GM10266 (cell line): ENCODE data around the gene ATP5IF1.

Experiments
- DNase-seq: peaks from one replicate; pipeline ENCODE4 v3.0.0; 2012; ENCODE audit errors: extremely low spot score
- CTCF ChIP-seq: IDR thresholded peaks from 2 replicates; pipeline ENCODE4 v1.5.1; 2012; ENCODE audit warnings: mild to moderate bottlenecking, low read depth; ENCODE audit not compliant: control insufficient read depth, insufficient read depth; ENCODE audit errors: missing control alignments

ATP5IF1 gene

GRCh38 chr1:28281608-28282425 lies 45.9 kb downstream of the ATP5IF1 start:
- DNase-seq: no peak
- no peak for TF ChIP-seq CTCF

GRCh38 chr1:28282426-28283407 lies 46.8 kb downstream of the ATP5IF1 start:
- no peak for TF ChIP-seq CTCF
- no peak for DNase-seq

- no peak for TF ChIP-seq CTCF
- DNase-seq: no peak
Observed at GRCh38 chr1:28286111-28286510, 50.2 kb downstream of the ATP5IF1 start.
